HuH-7 (cell line): ENCODE measurements around the gene ADH5.
"Not testable (repeated sequence)": the region's sequence is repeated elsewhere in the genome, so short reads cannot be mapped to it uniquely, and the experiment has no call there.

ENCODE experiments used
- DNase-seq: peaks from one replicate; pipeline ENCODE4 v3.0.0; 2011; ENCODE audit warnings: low spot score

The ADH5 gene

GRCh38 chr4:99088481-99089365 is at the start of gene ADH5:
Gene ADH5 (minus strand): TSS chr4:99088788. CDS start chr4:99088700, 88 bp downstream.
- peak; percentile 68 for DNase-seq

GRCh38 chr4:99136329-99136728 is 47.7 kb upstream of the ADH5 start:
- no peak for DNase-seq

- DNase-seq: no peak
Observed at GRCh38 chr4:99135541-99136162, 47.1 kb upstream of the ADH5 start.

- no peak for DNase-seq
Observed at GRCh38 chr4:99134586-99134985, 46.0 kb upstream of the ADH5 start.

GRCh38 chr4:99131378-99131777 is 42.8 kb upstream of the ADH5 start:
- DNase-seq: no peak

- no peak for DNase-seq
Observed at GRCh38 chr4:99126376-99126775, 37.8 kb upstream of the ADH5 start.

GRCh38 chr4:99121008-99121407 is 32.4 kb upstream of the ADH5 start:
- DNase-seq: no peak

GRCh38 chr4:99120501-99120900 is 31.9 kb upstream of the ADH5 start:
- DNase-seq: no peak

GRCh38 chr4:99117876-99118693 is 29.5 kb upstream of the ADH5 start:
- peak; percentile 8 for DNase-seq

- not testable (repeated sequence) for DNase-seq
Observed at GRCh38 chr4:99117122-99117841, 28.7 kb upstream of the ADH5 start.

GRCh38 chr4:99109286-99109685 is 20.7 kb upstream of the ADH5 start:
- not testable (repeated sequence) for DNase-seq

GRCh38 chr4:99104153-99104552 is 15.6 kb upstream of the ADH5 start:
- no peak for DNase-seq

- no peak for DNase-seq
Observed at GRCh38 chr4:99103166-99103565, 14.6 kb upstream of the ADH5 start.

- DNase-seq: no peak
Observed at GRCh38 chr4:99102634-99103033, 14.0 kb upstream of the ADH5 start.

GRCh38 chr4:99100876-99101275 is 12.3 kb upstream of the ADH5 start:
- no peak for DNase-seq

GRCh38 chr4:99099814-99100213 is 11.2 kb upstream of the ADH5 start:
- DNase-seq: not testable (repeated sequence)

GRCh38 chr4:99099311-99099710 is 10.7 kb upstream of the ADH5 start:
- DNase-seq: no peak

GRCh38 chr4:99091841-99092240 is 3.3 kb upstream of the ADH5 start:
- DNase-seq: not testable (repeated sequence)

- DNase-seq: no peak
Observed at GRCh38 chr4:99091216-99091575, 2.6 kb upstream of the ADH5 start.

GRCh38 chr4:99090481-99091215 is 2.1 kb upstream of the ADH5 start:
- DNase-seq: no peak

- DNase-seq: peak; percentile 14
Observed at GRCh38 chr4:99088023-99088449, 552 bp downstream of the ADH5 start.
